Nephron progenitor cell (in vitro differentiated cells): ENCODE results near the gene TMTC4.
A peak's percentile ranks its signal among the peaks of the same experiment; 100 is the strongest.

Experiments
- DNase-seq: peaks from one replicate; pipeline ENCODE4 v3.0.0; 2021
- H3K27ac Mint-ChIP-seq: 2 replicates; pipeline ENCODE4 v1.8.0; 2021; ENCODE audit warnings: mild to moderate bottlenecking, moderate library complexity, mixed read lengths
- H3K27me3 Mint-ChIP-seq: 2 replicates; pipeline ENCODE4 v1.8.0; 2021; ENCODE audit warnings: mild to moderate bottlenecking, low read depth, mixed read lengths; ENCODE audit not compliant: poor library complexity
- H3K36me3 Mint-ChIP-seq: 2 replicates; pipeline ENCODE4 v1.8.0; 2021; ENCODE audit warnings: low read depth, mixed read lengths
- H3K4me1 Mint-ChIP-seq: 2 replicates; pipeline ENCODE4 v1.8.0; 2021; ENCODE audit warnings: mixed read lengths
- H3K4me3 Mint-ChIP-seq: 2 replicates; pipeline ENCODE4 v1.8.0; 2021; ENCODE audit warnings: mild to moderate bottlenecking, moderate library complexity, mixed read lengths
- H3K9me3 Mint-ChIP-seq: 2 replicates; pipeline ENCODE4 v1.8.0; 2021; ENCODE audit warnings: mild to moderate bottlenecking, moderate library complexity, mixed read lengths
- TF ChIP-seq, protein P1 (sequence below): fragments of 200-600 bp; sonication (generic); IDR thresholded peaks from 2 replicates; pipeline ENCODE4 v1.5.0; 2021; ENCODE audit warnings: antibody characterized with exemption

Gene TMTC4

GRCh38 chr13:100664171-100664900 lies 10.3 kb downstream of the TMTC4 start:
- peaks cover 91% of the 10 kb centered on the region for H3K36me3 Mint-ChIP-seq
- DNase-seq = no peak

GRCh38 chr13:100662468-100663211 lies 12.0 kb downstream of the TMTC4 start:
- Mint-ChIP-seq H3K4me3 (no peak overlapping the region), H3K36me3 (peaks cover 90% of the 10 kb centered on the region), H3K27me3 (no peaks in the 10 kb centered on the region), H3K4me1 (peaks cover 14% of the 10 kb centered on the region), H3K27ac (no peak overlapping the region), H3K9me3 (no peaks in the 10 kb centered on the region)
- TF ChIP-seq, protein P1, sequence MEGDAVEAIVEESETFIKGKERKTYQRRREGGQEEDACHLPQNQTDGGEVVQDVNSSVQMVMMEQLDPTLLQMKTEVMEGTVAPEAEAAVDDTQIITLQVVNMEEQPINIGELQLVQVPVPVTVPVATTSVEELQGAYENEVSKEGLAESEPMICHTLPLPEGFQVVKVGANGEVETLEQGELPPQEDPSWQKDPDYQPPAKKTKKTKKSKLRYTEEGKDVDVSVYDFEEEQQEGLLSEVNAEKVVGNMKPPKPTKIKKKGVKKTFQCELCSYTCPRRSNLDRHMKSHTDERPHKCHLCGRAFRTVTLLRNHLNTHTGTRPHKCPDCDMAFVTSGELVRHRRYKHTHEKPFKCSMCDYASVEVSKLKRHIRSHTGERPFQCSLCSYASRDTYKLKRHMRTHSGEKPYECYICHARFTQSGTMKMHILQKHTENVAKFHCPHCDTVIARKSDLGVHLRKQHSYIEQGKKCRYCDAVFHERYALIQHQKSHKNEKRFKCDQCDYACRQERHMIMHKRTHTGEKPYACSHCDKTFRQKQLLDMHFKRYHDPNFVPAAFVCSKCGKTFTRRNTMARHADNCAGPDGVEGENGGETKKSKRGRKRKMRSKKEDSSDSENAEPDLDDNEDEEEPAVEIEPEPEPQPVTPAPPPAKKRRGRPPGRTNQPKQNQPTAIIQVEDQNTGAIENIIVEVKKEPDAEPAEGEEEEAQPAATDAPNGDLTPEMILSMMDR = no peak
- DNase-seq = no peak

More at GRCh38 chr13:100664171-100664900, 10.3 kb downstream of the TMTC4 start:
- TF ChIP-seq, protein P1 = no peak
- peaks cover 11% of the 10 kb centered on the region for H3K4me1 Mint-ChIP-seq
- no peaks in the 10 kb centered on the region for H3K9me3 Mint-ChIP-seq
- no peaks in the 10 kb centered on the region for H3K27me3 Mint-ChIP-seq
- H3K4me3 Mint-ChIP-seq = no peak overlapping the region
- no peak overlapping the region for H3K27ac Mint-ChIP-seq

DNA sequence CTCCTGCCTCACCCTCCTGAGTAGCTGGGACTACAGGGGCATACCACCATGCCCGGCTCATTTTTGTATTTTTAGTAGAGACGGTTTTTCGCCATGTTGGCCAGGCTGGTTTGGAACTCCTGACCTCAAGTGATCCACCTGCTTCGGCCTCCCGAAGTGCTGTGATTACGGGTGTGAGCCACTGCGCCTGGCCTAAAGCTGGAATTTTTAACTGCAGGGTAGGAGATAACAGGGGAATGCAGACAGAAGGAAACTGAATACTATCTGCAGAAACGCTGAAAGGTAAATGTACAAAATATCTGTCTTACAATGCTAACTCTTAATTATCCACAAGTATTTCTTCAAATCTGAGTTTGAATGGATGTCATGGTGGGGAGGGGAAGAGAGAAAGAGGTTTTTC lies 13.8 kb downstream of the TMTC4 start:
- Mint-ChIP-seq H3K4me3 (no peak overlapping the region), H3K9me3 (no peaks in the 10 kb centered on the region), H3K27me3 (no peaks in the 10 kb centered on the region), H3K36me3 (peaks cover 87% of the 10 kb centered on the region), H3K4me1 (peaks cover 18% of the 10 kb centered on the region), H3K27ac (no peak overlapping the region)
- no peak for DNase-seq
- TF ChIP-seq, protein P1 = no peak

DNA sequence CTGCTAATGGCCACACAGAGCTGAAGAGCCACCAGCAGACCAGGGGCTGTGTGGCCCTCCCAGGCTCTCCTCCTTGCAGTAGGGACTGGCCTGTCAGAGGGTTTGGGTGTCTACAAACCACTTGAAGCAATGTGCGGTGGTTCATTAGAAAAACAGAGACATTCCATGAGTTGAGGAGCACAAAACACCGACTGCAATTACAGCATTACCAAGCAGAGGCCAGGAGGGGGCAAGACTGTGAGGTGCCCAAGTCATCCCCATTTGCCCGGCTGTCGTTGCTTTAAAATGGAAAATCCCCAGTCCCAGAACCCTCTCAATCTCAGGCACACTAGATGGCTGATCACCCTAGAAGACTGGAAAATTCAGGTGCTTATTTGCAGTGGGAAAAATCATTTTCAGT lies 15.0 kb downstream of the TMTC4 start:
- no peaks in the 10 kb centered on the region for H3K27me3 Mint-ChIP-seq
- peaks cover 83% of the 10 kb centered on the region for H3K36me3 Mint-ChIP-seq
- no peak for DNase-seq
- H3K9me3 Mint-ChIP-seq = no peaks in the 10 kb centered on the region
- no peak overlapping the region for H3K4me3 Mint-ChIP-seq
- TF ChIP-seq, protein P1 = no peak
- no peak overlapping the region for H3K27ac Mint-ChIP-seq
- H3K4me1 Mint-ChIP-seq = peaks cover 18% of the 10 kb centered on the region

GRCh38 chr13:100658363-100658762 lies 16.2 kb downstream of the TMTC4 start:
- H3K27me3 Mint-ChIP-seq = no peaks in the 10 kb centered on the region
- DNase-seq = no peak
- peaks cover 80% of the 10 kb centered on the region for H3K36me3 Mint-ChIP-seq
- TF ChIP-seq, protein P1 = no peak
- H3K4me1 Mint-ChIP-seq = peaks cover 18% of the 10 kb centered on the region
- no peak overlapping the region for H3K4me3 Mint-ChIP-seq
- no peaks in the 10 kb centered on the region for H3K9me3 Mint-ChIP-seq
- peak overlapping the region; percentile 69 for H3K27ac Mint-ChIP-seq
